ENCODE data around the gene CDC27. TPM values are rescaled to one million over a fixed set of nuclear protein-coding genes. Genes with fewer than 3 reads are reported as not detected.

CDC27 gene
- total RNA-seq, 1 donor: 130 TPM

DNA sequence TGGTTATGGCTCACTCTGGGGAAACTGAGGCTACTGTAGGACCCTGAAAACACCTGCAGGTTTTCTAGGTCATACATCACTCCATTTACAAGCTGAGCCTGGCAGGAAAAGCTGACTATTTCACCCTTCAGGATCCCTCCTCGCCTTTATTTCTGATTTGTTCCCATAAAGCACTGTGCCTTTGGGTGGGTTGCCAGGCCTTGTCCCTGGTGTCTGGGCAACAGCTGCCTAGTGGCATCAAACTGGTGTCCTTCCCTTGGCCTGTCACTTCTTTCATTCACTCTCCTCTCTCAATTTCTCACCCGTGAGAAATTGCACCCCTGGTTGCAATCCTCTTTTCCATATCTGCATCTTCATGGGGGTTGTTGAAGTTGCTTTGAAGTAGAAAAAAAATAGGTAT lies 21.7 kb upstream of the CDC27 start:
- TF ChIP-seq, protein P1, sequence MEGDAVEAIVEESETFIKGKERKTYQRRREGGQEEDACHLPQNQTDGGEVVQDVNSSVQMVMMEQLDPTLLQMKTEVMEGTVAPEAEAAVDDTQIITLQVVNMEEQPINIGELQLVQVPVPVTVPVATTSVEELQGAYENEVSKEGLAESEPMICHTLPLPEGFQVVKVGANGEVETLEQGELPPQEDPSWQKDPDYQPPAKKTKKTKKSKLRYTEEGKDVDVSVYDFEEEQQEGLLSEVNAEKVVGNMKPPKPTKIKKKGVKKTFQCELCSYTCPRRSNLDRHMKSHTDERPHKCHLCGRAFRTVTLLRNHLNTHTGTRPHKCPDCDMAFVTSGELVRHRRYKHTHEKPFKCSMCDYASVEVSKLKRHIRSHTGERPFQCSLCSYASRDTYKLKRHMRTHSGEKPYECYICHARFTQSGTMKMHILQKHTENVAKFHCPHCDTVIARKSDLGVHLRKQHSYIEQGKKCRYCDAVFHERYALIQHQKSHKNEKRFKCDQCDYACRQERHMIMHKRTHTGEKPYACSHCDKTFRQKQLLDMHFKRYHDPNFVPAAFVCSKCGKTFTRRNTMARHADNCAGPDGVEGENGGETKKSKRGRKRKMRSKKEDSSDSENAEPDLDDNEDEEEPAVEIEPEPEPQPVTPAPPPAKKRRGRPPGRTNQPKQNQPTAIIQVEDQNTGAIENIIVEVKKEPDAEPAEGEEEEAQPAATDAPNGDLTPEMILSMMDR (IDR thresholded peaks at IDR 0.05; ENCODE audit: insufficient read depth, low read depth, low read length): no peak
- H3K4me3 ChIP-seq (ENCODE audit: low read depth, low read length): no peak overlapping the region
- DNase-seq (ENCODE audit: low read depth): no peak

DNA sequence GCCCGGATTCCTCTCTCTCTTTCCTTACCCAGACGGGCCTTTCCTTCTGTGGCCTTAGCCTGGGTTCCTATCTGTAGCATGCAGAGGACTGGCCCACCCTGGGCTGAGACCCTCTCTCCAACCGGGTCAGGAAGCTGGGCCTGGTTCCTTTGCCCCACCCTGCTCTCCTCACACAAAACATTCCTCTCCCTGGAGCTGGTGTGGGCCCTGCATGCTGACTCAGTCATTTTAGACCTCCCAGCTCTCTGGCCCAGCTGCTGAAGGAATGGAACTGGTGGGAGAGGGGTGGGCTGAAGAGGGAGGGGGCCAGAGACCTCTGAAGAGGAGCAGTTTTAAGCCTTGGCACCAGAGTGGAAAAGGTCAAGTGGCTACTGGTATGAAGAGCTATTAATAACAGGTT lies 21.0 kb upstream of the CDC27 start:
- H3K4me3 ChIP-seq (ENCODE audit: low read depth, low read length): no peak overlapping the region
- TF ChIP-seq, protein P1 (IDR thresholded peaks at IDR 0.05; ENCODE audit: insufficient read depth, low read depth, low read length): no peak
- no peak for DNase-seq (ENCODE audit: low read depth)

DNA sequence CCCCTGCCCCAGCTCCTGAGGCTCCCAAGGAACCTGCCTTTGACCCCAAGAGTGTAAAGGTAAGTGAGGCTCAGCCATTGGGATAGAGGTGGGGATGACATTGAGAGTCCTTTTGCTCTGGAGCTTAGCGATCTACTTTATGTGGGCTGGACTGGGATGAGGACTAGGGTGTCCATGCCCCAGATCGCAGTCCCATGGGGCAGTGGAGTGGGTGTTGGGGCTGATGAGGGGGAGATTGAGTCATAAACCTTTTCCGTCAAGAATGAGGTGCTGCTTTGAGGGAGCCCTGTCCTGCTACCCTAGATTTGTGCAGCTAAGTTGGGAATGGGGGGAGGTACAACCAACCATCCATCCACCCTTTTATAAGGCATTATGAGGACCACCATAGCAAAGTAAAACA lies 20.4 kb upstream of the CDC27 start:
- no peak overlapping the region for H3K4me3 ChIP-seq (ENCODE audit: low read depth, low read length)
- DNase-seq (ENCODE audit: low read depth): no peak
- TF ChIP-seq, protein P1 (IDR thresholded peaks at IDR 0.05; ENCODE audit: insufficient read depth, low read depth, low read length): no peak

DNA sequence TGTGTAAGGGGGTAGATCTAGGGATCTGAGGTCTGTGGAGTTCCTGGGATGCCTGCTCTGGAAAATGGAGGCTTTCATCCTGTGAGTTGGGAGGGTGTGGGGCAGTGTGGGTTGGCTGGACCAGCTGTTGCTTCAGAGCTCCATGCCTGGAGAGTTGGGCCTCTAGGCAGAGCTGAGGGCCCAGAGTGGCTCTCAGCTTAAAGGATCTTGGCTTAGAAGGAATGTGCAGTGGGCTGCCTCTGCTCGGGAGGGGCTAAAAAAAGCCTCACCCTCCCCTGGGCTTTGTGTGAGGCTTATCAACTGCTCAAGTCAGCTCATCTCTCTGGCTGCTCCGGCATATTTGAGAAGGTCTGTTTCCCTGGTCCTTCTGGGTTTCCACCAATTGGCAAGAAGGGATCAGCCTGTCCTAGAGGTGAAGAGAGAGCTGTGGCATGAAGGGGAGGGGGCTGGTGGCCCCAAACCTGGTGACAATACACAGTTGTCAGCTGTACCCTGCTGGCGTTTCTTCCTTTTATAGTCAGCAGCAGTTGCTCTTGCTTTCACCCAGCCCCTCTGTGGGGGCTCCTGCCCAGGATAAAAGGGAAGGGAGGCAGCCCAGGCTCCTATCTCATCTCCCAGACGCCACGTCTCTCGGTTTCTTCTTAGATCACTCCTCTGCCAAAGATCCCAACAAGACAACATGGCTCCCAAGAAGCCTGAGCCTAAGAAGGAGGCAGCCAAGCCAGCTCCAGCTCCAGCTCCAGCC lies 19.8 kb upstream of the CDC27 start, which contains the start of gene MYL4:
Gene MYL4 (plus strand): TSS at position 605 of the 745 bp plus-strand sequence. CDS start 75 bp downstream, at position 680.
- TF ChIP-seq, protein P1 (IDR thresholded peaks at IDR 0.05; ENCODE audit: insufficient read depth, low read depth, low read length): no peak
- DNase-seq (ENCODE audit: low read depth): no peak
- H3K4me3 ChIP-seq (ENCODE audit: low read depth, low read length): no peak within 1 kb of the TSS

DNA sequence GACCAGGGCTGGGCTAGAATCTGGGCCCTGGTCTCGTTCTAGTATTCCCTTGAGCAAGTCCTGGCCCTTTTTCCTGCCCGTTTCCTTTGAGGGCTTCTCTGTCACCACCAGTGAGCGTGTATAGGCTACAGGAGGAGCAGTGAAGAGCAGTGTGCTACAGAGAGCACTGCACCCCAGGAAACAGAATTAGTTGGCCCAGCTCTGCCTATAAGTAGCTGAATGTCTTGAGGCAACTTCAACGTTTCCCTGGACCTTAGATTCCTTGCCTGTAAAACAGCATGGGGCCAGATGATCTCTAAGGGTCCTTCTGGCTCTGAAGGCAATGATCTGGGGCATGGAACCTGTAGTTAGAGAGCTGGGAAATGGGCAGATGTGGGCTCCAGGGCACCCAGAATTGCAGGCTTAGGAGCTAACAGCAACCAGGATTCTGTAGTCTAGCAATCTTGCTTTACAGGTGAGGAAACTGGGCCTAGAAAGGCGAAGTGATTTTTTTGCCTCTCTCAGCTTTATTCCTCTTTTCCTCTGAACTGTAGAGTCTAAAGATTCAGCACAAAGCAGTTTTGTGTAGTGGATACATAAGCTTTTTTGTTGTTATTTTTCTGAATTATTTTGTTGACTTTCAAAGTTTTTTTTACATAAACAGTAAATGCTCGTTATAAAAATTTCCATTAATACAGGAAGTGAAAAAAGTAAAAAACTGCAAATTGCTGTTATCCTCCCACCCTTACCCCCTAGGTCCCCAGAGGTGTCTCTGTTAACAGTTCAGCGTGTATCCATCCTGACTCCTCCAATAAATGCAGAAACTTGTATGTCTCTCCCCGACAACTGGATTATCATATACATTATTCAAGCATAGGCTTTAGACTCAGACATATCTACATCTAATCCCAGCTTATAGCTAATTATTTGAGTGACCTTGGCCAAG lies 18.3 kb upstream of the CDC27 start:
- DNase-seq (ENCODE audit: low read depth): no peak
- no peak overlapping the region for H3K4me3 ChIP-seq (ENCODE audit: low read depth, low read length)
- TF ChIP-seq, protein P1 (IDR thresholded peaks at IDR 0.05; ENCODE audit: insufficient read depth, low read depth, low read length): no peak

DNA sequence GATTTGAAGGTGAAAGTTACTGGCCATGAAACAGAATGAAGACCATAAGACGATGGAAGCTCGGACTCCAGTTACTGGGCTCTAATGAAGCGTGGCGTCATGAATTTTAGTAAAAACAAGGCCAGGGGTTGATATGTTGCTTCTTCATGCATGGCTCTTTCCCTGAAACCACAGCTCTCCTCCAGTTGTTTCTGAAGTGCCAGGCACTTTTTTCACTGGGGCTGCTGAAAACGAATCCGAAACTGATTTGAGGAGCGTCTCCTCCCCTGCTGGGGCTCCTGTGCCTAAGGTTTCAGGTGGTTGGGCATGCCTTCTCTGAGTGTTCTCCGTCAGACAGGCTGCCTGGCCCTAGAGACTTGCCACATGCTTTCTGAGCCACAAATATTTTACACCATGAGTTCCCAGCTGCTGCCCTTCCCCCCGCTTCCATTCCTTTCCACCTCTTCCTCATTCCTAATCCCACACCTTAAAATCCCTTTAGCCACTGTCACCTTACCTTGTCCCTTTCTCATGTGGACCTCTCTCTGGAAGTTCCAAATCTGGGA lies 16.4 kb upstream of the CDC27 start:
- no peak overlapping the region for H3K4me3 ChIP-seq (ENCODE audit: low read depth, low read length)

More for the DNA sequence above, 16.4 kb upstream of the CDC27 start:
- TF ChIP-seq, protein P1 (IDR thresholded peaks at IDR 0.05; ENCODE audit: insufficient read depth, low read depth, low read length): no peak
- peak; percentile 84 for DNase-seq (ENCODE audit: low read depth)
